Amniotic epithelial cell (primary cell): ENCODE data around the gene MPPED2.
A peak's percentile ranks its signal among the peaks of the same experiment; 100 is the strongest.

Experiments
- DNase-seq: peaks from one replicate; pipeline ENCODE4 v3.0.0-alpha.2; 2010; ENCODE audit warnings: low read depth

Gene MPPED2

GRCh38 chr11:30420233-30420787, 165.8 kb downstream of the MPPED2 start:
- DNase-seq = no peak

DNA sequence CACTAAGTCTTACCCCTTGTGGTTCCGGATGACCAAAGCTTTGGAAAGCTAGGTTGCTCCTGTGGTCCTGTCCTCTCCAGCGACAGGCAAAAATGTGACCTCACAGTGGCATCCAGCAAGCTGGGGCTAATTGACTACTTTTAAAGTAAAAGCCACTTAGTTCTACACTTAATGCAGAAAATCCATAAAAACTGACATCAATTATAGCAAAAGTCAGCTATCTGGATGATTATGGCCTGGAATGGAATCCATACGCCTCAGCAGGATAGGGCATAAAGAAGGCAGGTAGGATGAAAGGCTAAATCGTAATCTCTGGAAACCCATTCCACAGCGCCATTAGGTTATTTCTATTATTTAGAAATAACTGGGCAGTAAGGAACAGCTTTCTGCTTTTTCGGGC, 171.3 kb downstream of the MPPED2 start:
- no peak for DNase-seq

DNA sequence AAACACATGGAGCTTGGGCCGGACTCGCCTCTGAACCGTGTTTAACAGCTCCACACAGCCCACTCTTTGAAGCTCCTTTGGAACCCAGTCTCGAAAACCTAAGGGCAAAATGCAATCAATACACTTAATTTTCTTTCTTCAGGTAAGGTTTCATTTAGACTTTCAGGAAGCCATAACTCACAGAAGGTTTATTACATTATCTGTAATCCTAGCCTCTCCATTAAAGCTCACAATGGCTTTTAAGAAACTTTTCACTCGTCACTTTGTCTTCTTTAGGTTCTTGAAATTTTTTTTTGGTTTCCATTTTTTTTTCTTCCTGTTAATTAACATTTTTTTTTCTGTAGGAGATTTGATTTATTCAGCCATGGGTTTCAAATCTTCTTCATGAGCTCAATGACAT, 171.9 kb downstream of the MPPED2 start:
- no peak for DNase-seq

DNA sequence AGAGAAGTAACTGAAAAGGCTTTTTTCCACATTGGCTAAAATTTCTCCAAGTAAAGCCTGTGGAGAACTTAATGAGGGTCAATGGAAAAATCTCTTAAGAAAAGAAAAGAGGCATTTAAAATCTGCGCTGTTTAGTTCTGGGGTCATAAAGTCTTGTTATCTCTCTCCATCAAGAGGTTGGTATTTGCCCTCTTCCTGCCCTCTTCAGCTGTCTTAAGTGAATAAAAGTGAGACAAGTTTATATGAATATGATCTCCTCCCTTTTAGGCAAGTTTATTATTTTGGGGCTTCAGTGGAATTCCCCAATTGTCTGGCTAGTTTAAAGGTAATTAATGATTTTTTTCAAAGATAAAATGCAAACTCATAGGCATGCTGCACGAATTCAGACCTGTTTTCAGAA, 173.6 kb downstream of the MPPED2 start:
- no peak for DNase-seq

GRCh38 chr11:30411383-30411782, 174.8 kb downstream of the MPPED2 start:
- DNase-seq = no peak

DNA sequence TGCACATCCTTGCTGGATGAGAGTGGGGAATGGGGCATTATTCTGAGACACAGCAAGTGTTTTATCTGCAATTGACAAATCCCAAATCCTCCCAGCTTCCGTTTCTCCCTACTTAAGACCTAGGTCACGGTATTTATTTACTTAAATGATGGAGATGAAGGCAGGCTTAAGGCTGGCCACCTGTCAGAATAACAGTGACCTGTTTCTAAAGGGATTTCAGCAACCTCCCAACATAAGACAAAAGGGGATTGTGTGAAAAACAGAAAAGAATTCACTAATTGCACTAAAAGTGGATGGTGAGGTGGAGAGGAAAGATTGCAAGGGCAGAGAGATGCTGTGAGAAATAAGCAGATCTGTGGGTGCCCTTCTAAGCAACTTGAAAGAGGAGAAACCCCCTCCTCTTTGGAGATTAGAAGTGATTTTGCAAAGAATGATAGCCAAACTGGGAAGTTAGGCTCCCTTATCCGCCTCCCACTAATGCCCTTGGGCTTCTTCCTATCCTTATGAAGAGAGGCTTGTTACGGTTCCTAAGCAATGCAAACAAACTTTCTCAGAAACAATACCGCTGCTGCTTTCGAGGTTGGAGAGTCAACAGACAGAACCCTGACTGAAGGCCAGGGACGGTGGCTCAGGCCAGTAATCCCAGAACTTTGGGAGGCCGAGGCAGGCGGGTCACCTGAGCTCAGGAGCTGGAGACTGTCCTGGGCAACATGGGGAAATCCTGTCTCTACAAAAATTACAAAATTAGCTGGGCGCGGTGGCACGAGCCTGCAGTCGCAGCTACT, 179.0 kb downstream of the MPPED2 start:
- DNase-seq = no peak

- DNase-seq = no peak
These were observed 180.8 kb downstream of the MPPED2 start for GRCh38 chr11:30405385-30405784.

- DNase-seq = no peak
These were observed 182.0 kb downstream of the MPPED2 start for GRCh38 chr11:30404136-30404535.

DNA sequence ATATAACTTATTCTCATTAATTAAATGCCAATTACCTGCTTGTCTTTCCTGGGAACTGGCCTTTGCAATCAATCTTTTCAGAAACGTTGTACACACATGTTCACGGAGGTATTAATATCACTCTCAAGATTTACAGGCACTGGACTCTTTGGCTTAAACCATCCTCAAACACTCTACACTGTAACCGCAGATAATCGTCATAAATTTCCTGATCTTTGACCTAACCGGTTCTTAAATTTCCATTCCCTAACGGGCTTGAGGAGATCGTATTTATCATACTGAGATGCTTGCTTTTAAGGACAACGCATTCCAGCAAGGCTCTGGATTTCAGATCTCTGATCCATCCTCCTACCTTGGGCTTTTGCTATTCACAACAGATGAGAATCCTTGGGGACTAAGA, 190.4 kb downstream of the MPPED2 start:
- DNase-seq = no peak

DNA sequence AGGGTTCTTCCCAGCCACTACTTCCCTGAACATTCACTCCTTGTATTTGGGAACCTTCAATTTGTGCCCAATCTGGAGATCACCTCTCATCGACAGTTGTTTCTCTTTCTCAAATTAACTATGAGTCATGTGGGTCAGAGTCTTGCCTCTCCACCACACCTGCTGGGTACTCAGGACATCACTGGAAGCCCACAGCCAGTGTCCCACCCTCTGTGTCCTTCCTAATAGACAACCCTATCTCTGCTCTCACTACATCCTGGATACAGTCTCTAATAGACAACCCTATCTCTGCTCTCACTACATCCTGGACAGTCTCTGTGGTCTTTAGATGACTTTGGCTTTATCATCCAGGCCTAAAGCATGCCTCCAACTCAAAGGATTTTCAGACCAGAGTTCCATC, 193.1 kb downstream of the MPPED2 start:
- no peak for DNase-seq

- DNase-seq = peak; percentile 0
These were observed 193.8 kb downstream of the MPPED2 start for GRCh38 chr11:30392221-30392784.

- no peak for DNase-seq
These were observed 197.2 kb downstream of the MPPED2 start for GRCh38 chr11:30388957-30389356.

- DNase-seq = no peak
These were observed 198.0 kb downstream of the MPPED2 start for GRCh38 chr11:30387891-30388861.

DNA sequence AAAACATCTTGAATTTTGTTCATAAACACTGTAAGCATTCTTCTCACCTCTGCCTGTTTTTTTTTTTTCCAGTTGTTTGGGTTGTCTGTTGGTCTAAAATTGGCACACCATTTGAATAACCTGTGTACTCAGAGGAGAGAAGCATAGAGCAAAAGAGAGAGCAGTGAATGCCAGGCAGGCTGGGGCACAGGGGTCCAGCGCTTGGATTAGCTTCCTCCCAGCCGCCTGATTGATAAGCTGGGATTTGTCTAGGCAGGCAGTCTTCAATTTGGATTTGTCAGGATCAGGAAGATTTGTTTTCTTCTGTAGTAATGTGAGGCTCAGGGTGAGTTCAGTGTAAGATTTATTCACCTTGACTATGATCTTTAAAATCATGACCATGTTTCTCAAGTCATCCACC, 204.3 kb downstream of the MPPED2 start:
- DNase-seq = no peak

DNA sequence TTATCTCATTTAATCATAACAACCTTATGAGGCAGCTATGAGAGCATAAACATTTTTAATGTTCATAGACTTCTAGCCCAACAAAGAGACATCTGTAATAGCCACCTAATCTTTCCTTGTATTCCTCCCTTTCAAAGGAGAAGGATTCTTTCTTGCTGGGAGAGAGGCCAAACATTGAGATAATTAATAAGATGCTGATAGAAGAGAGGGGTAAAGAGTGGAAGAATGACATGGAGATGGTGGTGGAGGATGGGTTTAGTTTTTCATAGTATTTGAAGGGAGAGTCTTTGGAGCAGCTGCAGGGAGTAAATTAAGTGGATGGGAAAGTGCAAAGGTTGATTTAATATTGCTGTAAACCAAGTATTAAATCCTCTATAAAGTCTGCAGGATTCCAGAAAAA, 205.3 kb downstream of the MPPED2 start:
- DNase-seq = no peak

GRCh38 chr11:30377347-30377746, 208.8 kb downstream of the MPPED2 start:
- DNase-seq = no peak

GRCh38 chr11:30370164-30370563, 216.0 kb downstream of the MPPED2 start:
- no peak for DNase-seq

DNA sequence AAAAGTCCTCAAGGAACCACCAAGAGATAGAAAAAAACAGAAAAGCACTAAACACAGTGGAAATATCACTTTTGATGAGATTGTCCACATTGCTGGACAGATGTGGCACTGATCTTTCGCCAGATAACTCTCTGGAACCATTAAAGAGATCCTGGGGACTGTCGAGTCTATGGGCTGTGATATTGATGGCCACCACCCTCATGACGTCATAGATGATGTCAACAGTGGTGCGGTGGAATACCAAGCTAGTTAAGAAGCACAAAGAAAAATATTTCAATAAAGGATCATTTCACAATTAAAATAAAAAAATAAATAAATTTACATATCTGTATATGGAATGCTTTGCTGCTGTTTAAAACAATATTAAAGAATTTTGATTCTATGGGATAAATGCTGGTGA, 217.8 kb downstream of the MPPED2 start:
- no peak for DNase-seq

GRCh38 chr11:30365793-30366517, 220.2 kb downstream of the MPPED2 start:
- DNase-seq = no peak

GRCh38 chr11:30364837-30365482, 221.2 kb downstream of the MPPED2 start:
- DNase-seq = no peak

DNA sequence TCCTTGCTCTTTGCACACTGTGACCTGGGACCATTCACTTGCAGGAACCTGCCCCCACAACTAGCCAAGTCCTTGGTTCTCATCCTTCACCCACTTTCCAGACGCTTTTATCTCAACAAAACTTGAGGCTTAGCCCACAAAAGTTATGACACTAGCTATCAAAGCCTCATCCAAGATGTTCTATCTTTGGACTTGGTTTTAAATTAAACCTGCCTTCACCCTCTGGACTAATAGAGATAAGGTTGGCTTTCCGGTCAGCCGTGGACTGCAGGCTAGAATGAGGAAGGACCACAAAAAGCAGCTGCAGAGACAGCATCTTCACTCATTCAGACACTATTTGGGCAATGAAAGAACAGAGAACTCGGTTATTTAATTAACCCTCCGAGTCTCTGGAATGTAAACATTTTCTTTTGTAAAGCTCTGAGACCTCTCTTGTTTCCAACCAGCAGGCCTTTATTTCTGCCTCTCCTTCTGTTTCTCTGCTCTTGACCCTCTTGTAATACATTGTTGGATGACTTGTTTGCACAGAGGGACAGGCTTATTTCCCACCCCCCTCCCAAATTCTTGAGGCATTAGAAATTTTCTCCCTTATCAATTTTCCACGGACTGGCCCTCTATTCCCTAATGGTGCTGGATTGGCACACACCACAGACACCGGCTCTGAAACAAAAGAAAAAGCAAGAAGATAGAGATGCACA, 221.9 kb downstream of the MPPED2 start:
- no peak for DNase-seq
